GM12878 (cell line): ENCODE measurements around the gene POU2AF1. TPM values are rescaled to one million over a fixed set of nuclear protein-coding genes. Genes with fewer than 3 reads are reported as not detected.

ENCODE experiments used
- ATF7 ChIP-seq: fragments of 450-650 bp; IDR thresholded peaks from 2 replicates; pipeline ENCODE4 v1.6.1; 2016; ENCODE audit warnings: low read depth, mild to moderate bottlenecking
- CHD1 ChIP-seq: IDR thresholded peaks from 2 replicates; pipeline ENCODE4 v1.6.1; 2012; ENCODE audit warnings: low read depth, low read length, improper control_type of control experiment
- ETV6 ChIP-seq, 2 experiments: fragments of 450-650 bp in 1 of 2; IDR thresholded peaks in 1 of 2; conservative IDR thresholded peaks in 1 of 2; 2 replicates each; pipeline ENCODE4 v1.6.1; 2014; ENCODE audit warnings: antibody characterized with exemption in 1 of 2, borderline replicate concordance in 1 of 2, low read depth in 1 of 2, mild to moderate bottlenecking in 1 of 2, moderate library complexity in 1 of 2
- HSF1 ChIP-seq: fragments of 150-350 bp; IDR thresholded peaks from 2 replicates; pipeline ENCODE4 v1.6.1; 2014; ENCODE audit warnings: mild to moderate bottlenecking, low read depth, low read length
- MXI1 ChIP-seq: fragments of 150-350 bp; IDR thresholded peaks from 2 replicates; pipeline ENCODE4 v1.6.1; 2011; ENCODE audit warnings: low read depth, mild to moderate bottlenecking, inconsistent platforms, low read length, improper control_type of control experiment
- PAX8 ChIP-seq: fragments of 450-650 bp; IDR thresholded peaks from 2 replicates; pipeline ENCODE4 v1.6.1; 2017; ENCODE audit warnings: mild to moderate bottlenecking, moderate library complexity
- PKNOX1 ChIP-seq: fragments of 450-650 bp; IDR thresholded peaks from 2 replicates; pipeline ENCODE4 v1.6.1; 2016; ENCODE audit warnings: mild to moderate bottlenecking
- RCOR1 ChIP-seq: conservative IDR thresholded peaks from 2 replicates; pipeline ENCODE4 v1.6.1; 2012; ENCODE audit warnings: low read depth, low read length, improper control_type of control experiment
- SKIL ChIP-seq: fragments of 450-650 bp; IDR thresholded peaks from 2 replicates; pipeline ENCODE4 v1.6.1; 2017; ENCODE audit warnings: mild to moderate bottlenecking, low read depth, inconsistent platforms; ENCODE audit not compliant: poor library complexity, severe bottlenecking
- SPI1 ChIP-seq: IDR thresholded peaks from 2 replicates; pipeline ENCODE4 v1.6.1; 2011; ENCODE audit warnings: low read depth, mild to moderate bottlenecking, low read length, moderate library complexity, borderline replicate concordance; ENCODE audit not compliant: insufficient read depth
- SREBF1 ChIP-seq: IDR thresholded peaks from 2 replicates; pipeline ENCODE4 v1.6.1; 2012; ENCODE audit warnings: mild to moderate bottlenecking, low read length
- TCF12 ChIP-seq: IDR thresholded peaks from 2 replicates; pipeline ENCODE4 v1.6.1; 2011; ENCODE audit warnings: low read depth, mild to moderate bottlenecking, low read length
- USF2 ChIP-seq: IDR thresholded peaks from 2 replicates; pipeline ENCODE4 v1.6.1; 2011; ENCODE audit warnings: low read depth, low read length, improper control_type of control experiment, borderline replicate concordance
- WRNIP1 ChIP-seq: IDR thresholded peaks from 2 replicates; pipeline ENCODE4 v1.6.1; 2011; ENCODE audit warnings: low read depth, low read length, improper control_type of control experiment, borderline replicate concordance
- ZBTB33 ChIP-seq: fragments of 450-650 bp; IDR thresholded peaks from 2 replicates; pipeline ENCODE4 v1.6.1; 2017; ENCODE audit warnings: mild to moderate bottlenecking
- ZBTB40 ChIP-seq: fragments of 450-650 bp; IDR thresholded peaks from 2 replicates; pipeline ENCODE4 v1.6.1; 2016; ENCODE audit warnings: mild to moderate bottlenecking, moderate library complexity, borderline replicate concordance
- polyA plus RNA-seq, 11 experiments: library from polyadenylated mRNA; depleted of rRNA in 4 of 11; unstranded in 6 of 11; stranded (reverse) in 5 of 11; fragments of >200 nt; fragmentation: Nextera tagmentation in 4 of 11; fragmentation: Illumina TruSeq in 1 of 11; extraction: Ambion mirVana in 4 of 11; extraction: Trizol in 1 of 11; gene quantifications; 1 replicate in 1 of 11; 2 replicates in 10 of 11; pipeline versions ENCODE4 v1.2.1 to v1.2.3, GENCODE V29; 2011 to 2016; ENCODE audit warnings: inconsistent platforms in 2 of 11, missing spikeins in 2 of 11, low read depth in 1 of 11
- total RNA-seq, 4 experiments: library from RNA; depleted of rRNA in 3 of 4; stranded (reverse); fragments of >200 nt in 3 of 4; fragmentation: Illumina TruSeq in 1 of 4; extraction: Trizol in 1 of 4; gene quantifications; 2 replicates each; pipeline versions ENCODE4 v1.2.1 to v1.2.3, GENCODE V29; 2013 to 2021

The POU2AF1 gene
- total and polyA plus RNA-seq, 10 of the 15 experiments (the other 5 are each of a cell fraction or from before 2014, with no cell fraction given), result 13.1 to 169 (median 75.5) TPM

- TF ChIP-seq HSF1, result no peak
- no peak for TF ChIP-seq SREBF1
- TF ChIP-seq ETV6 (conservative IDR thresholded peaks at IDR 0.05 in 1 of 2, IDR thresholded peaks at IDR 0.05 in 1 of 2; ENCODE audit: borderline replicate concordance in 1 of 2, low read depth in 1 of 2), result peak in 1 of 2 experiments; percentile 94; a peak in 2 of 4 replicates
- TF ChIP-seq WRNIP1, result 0 out of 2 replicates have a peak, but pooled peaks have one; percentile 45
- 0 out of 2 replicates have a peak, but pooled peaks have one; percentile 77 for TF ChIP-seq CHD1
- TF ChIP-seq RCOR1, result 0 out of 2 replicates have a peak, but pooled peaks have one; percentile 37
- TF ChIP-seq ATF7, result peak; percentile 56
- peak; percentile 22 for TF ChIP-seq SKIL
- TF ChIP-seq PKNOX1, result peak; percentile 96
- TF ChIP-seq ZBTB33, result no peak
- TF ChIP-seq USF2, result no peak
- TF ChIP-seq ZBTB40, result 0 out of 2 replicates have a peak, but pooled peaks have one; percentile 12
- TF ChIP-seq SPI1, result peak; percentile 91
- TF ChIP-seq PAX8, result no peak
- 0 out of 2 replicates have a peak, but pooled peaks have one; percentile 42 for TF ChIP-seq TCF12
- peak; percentile 79 for TF ChIP-seq MXI1
Observed at GRCh38 chr11:111417011-111417765, 38.1 kb upstream of the POU2AF1 start (continued).
